ENCODE data around the gene SMARCA4.

The SMARCA4 gene

GRCh38 chr19:11106477-11106876 lies 145.6 kb downstream of the SMARCA4 start:
- H3K27ac ChIP-seq (ENCODE audit: insufficient read depth in 1 of 2, low read depth in 1 of 2, low read length in 2 of 2, poor library complexity in 1 of 2, severe bottlenecking in 2 of 2), result no peak overlapping the region
- POLR2A ChIA-PET, result no interaction called here
- H3K4me3 ChIP-seq (ENCODE audit: control insufficient read depth in 1 of 7, extremely low read depth in 1 of 7, insufficient read depth in 4 of 7, low read depth in 2 of 7, low read length in 6 of 7), result no peak overlapping the region
- 100% methylated on average over 11 of the region's 13 CpGs for WGBS (ENCODE audit: insufficient coverage)
- H3K9me3 ChIP-seq (ENCODE audit: control extremely low read depth in 1 of 5, control insufficient read depth in 4 of 5, insufficient read depth in 2 of 5, low read depth in 1 of 5, low read length in 4 of 5), result no peaks in the 10 kb centered on the region
- no peaks in the 10 kb centered on the region for H3K4me1 ChIP-seq (ENCODE audit: control extremely low read depth in 1 of 4, control insufficient read depth in 4 of 4, insufficient read depth in 4 of 4, low read length in 3 of 4)
- no peaks in the 10 kb centered on the region for H3K27me3 ChIP-seq (replicated peaks in 2 of 5; ENCODE audit: control insufficient read depth in 4 of 5, insufficient read depth in 5 of 5, low read length in 4 of 5)
- DNase-seq, result no peak
- CTCF ChIA-PET, result interaction anchor here (1.1 kb wide), 1 partner anchor 71 kb away, joined by 3 read pairs; no protein-coding TSS in a partner anchor
- peaks cover 25 to 86% (median 71%) of the 10 kb centered on the region in 4 experiments for H3K36me3 ChIP-seq (ENCODE audit: control insufficient read depth in 4 of 4, insufficient read depth in 4 of 4, low read length in 3 of 4)

- ChIA-PET CTCF (interaction anchor here (1.2 to 3.1 kb wide), 3 partner anchors 14 to 21 kb away, joined by 3 to 15 read pairs (median 5); no protein-coding TSS in a partner anchor), POLR2A (no interaction called here)
- no peak overlapping the region for H3K4me3 ChIP-seq (ENCODE audit: control insufficient read depth in 1 of 7, extremely low read depth in 1 of 7, insufficient read depth in 4 of 7, low read depth in 2 of 7, low read length in 6 of 7)
- peaks cover 27 to 85% (median 68%) of the 10 kb centered on the region in 4 experiments for H3K36me3 ChIP-seq (ENCODE audit: control insufficient read depth in 4 of 4, insufficient read depth in 4 of 4, low read length in 3 of 4)
- H3K4me1 ChIP-seq (ENCODE audit: control extremely low read depth in 1 of 4, control insufficient read depth in 4 of 4, insufficient read depth in 4 of 4, low read length in 3 of 4), result no peaks in the 10 kb centered on the region
- no peak for DNase-seq
- H3K27me3 ChIP-seq (replicated peaks in 2 of 5; ENCODE audit: control insufficient read depth in 4 of 5, insufficient read depth in 5 of 5, low read length in 4 of 5), result no peaks in the 10 kb centered on the region
- H3K27ac ChIP-seq (ENCODE audit: insufficient read depth in 1 of 2, low read depth in 1 of 2, low read length in 2 of 2, poor library complexity in 1 of 2, severe bottlenecking in 2 of 2), result no peak overlapping the region
- whole genome bisulfite sequencing (ENCODE audit: insufficient coverage), result 98% methylated on average over 6 of the region's 6 CpGs
- H3K9me3 ChIP-seq (ENCODE audit: control extremely low read depth in 1 of 5, control insufficient read depth in 4 of 5, insufficient read depth in 2 of 5, low read depth in 1 of 5, low read length in 4 of 5), result no peaks in the 10 kb centered on the region
Measured at GRCh38 chr19:11108746-11109145, 147.9 kb downstream of the SMARCA4 start.

GRCh38 chr19:11111117-11111770 lies 150.4 kb downstream of the SMARCA4 start:
- ChIA-PET POLR2A (interaction anchor here (0.8 to 1.2 kb wide), 2 partner anchors 15 to 19 kb away, joined by 3 to 4 read pairs; no protein-coding TSS in a partner anchor), CTCF (interaction anchor here (1.1 to 3.1 kb wide), 3 partner anchors 10 to 23 kb away, joined by 4 to 15 read pairs (median 5); no protein-coding TSS in a partner anchor)
- Histone ChIP-seq H3K27me3 (replicated peaks in 2 of 5; ENCODE audit: control insufficient read depth in 4 of 5, insufficient read depth in 5 of 5, low read length in 4 of 5) (no peaks in the 10 kb centered on the region), H3K4me3 (ENCODE audit: control insufficient read depth in 1 of 7, extremely low read depth in 1 of 7, insufficient read depth in 4 of 7, low read depth in 2 of 7, low read length in 6 of 7) (no peak overlapping the region), H3K9me3 (ENCODE audit: control extremely low read depth in 1 of 5, control insufficient read depth in 4 of 5, insufficient read depth in 2 of 5, low read depth in 1 of 5, low read length in 4 of 5) (no peaks in the 10 kb centered on the region), H3K27ac (ENCODE audit: insufficient read depth in 1 of 2, low read depth in 1 of 2, low read length in 2 of 2, poor library complexity in 1 of 2, severe bottlenecking in 2 of 2) (no peak overlapping the region), H3K36me3 (ENCODE audit: control insufficient read depth in 4 of 4, insufficient read depth in 4 of 4, low read length in 3 of 4) (peaks cover 13 to 85% (median 65%) of the 10 kb centered on the region in 4 experiments), H3K4me1 (ENCODE audit: control extremely low read depth in 1 of 4, control insufficient read depth in 4 of 4, insufficient read depth in 4 of 4, low read length in 3 of 4) (no peaks in the 10 kb centered on the region)
- DNase-seq, result no peak
- 94% methylated on average over 13 of the region's 15 CpGs for WGBS (ENCODE audit: insufficient coverage)

GRCh38 chr19:11111771-11112144 lies 150.9 kb downstream of the SMARCA4 start:
- no peak overlapping the region for H3K4me3 ChIP-seq (ENCODE audit: control insufficient read depth in 1 of 7, extremely low read depth in 1 of 7, insufficient read depth in 4 of 7, low read depth in 2 of 7, low read length in 6 of 7)
- H3K36me3 ChIP-seq (ENCODE audit: control insufficient read depth in 4 of 4, insufficient read depth in 4 of 4, low read length in 3 of 4), result peaks cover 8 to 85% (median 65%) of the 10 kb centered on the region in 4 experiments
- no peaks in the 10 kb centered on the region for H3K9me3 ChIP-seq (ENCODE audit: control extremely low read depth in 1 of 5, control insufficient read depth in 4 of 5, insufficient read depth in 2 of 5, low read depth in 1 of 5, low read length in 4 of 5)
- ChIA-PET CTCF (interaction anchor here (1.1 to 3.1 kb wide), 2 partner anchors 14 to 24 kb away, joined by 5 to 15 read pairs; no protein-coding TSS in a partner anchor), POLR2A (interaction anchor here (0.6 to 1.2 kb wide), 2 partner anchors 12 to 14 kb away, joined by 3 to 4 read pairs; no protein-coding TSS in a partner anchor)
- H3K27ac ChIP-seq (ENCODE audit: insufficient read depth in 1 of 2, low read depth in 1 of 2, low read length in 2 of 2, poor library complexity in 1 of 2, severe bottlenecking in 2 of 2), result no peak overlapping the region
- H3K4me1 ChIP-seq (ENCODE audit: control extremely low read depth in 1 of 4, control insufficient read depth in 4 of 4, insufficient read depth in 4 of 4, low read length in 3 of 4), result no peaks in the 10 kb centered on the region
- no peaks in the 10 kb centered on the region for H3K27me3 ChIP-seq (replicated peaks in 2 of 5; ENCODE audit: control insufficient read depth in 4 of 5, insufficient read depth in 5 of 5, low read length in 4 of 5)
- 100% methylated on average over 4 of the region's 8 CpGs for WGBS (ENCODE audit: insufficient coverage)
- DNase-seq, result no peak
